HepG2 (cell line): Measurements from ENCODE around the gene UBE2C. TPM values are rescaled to one million over a fixed set of nuclear protein-coding genes. Genes with fewer than 3 reads are reported as not detected.

Experiments
- CCDC6 ChIP-seq: sonication (generic); formaldehyde crosslinking; IDR thresholded peaks from 2 replicates; pipeline ENCODE4 v1.8.1; 2022; ENCODE audit warnings: mild to moderate bottlenecking, missing genetic modification reagents, moderate library complexity
- ELF1 ChIP-seq: sonication (generic); formaldehyde crosslinking; IDR thresholded peaks from 2 replicates; pipeline ENCODE4 v1.4.0; 2020; ENCODE audit warnings: missing genetic modification reagents
- FLYWCH1 ChIP-seq: sonication (generic); formaldehyde crosslinking; IDR thresholded peaks from 2 replicates; pipeline ENCODE4 v1.8.1; 2023; ENCODE audit warnings: mild to moderate bottlenecking, missing genetic modification reagents
- IKZF4 ChIP-seq: sonication (generic); formaldehyde crosslinking; IDR thresholded peaks from 2 replicates; pipeline ENCODE4 v1.5.1; 2020; ENCODE audit warnings: borderline replicate concordance, mild to moderate bottlenecking, low read depth, missing genetic modification reagents; ENCODE audit errors: not compliant biosample characterization
- JARID2 ChIP-seq: sonication (generic); formaldehyde crosslinking; IDR thresholded peaks from 2 replicates; pipeline ENCODE4 v1.8.1; 2023; ENCODE audit warnings: missing genetic modification reagents, inconsistent platforms; ENCODE audit not compliant: insufficient replicate concordance
- KMT2B ChIP-seq: IDR thresholded peaks from 2 replicates; pipeline ENCODE4 v1.6.1; 2016; ENCODE audit warnings: missing genetic modification reagents, missing compliant biosample characterization
- NRL ChIP-seq: sonication (generic); formaldehyde crosslinking; IDR thresholded peaks from 2 replicates; pipeline ENCODE4 v1.5.0; 2020; ENCODE audit warnings: missing genetic modification reagents, mild to moderate bottlenecking, moderate library complexity, borderline replicate concordance
- SAFB2 ChIP-seq: sonication (generic); formaldehyde crosslinking; IDR thresholded peaks from 2 replicates; pipeline ENCODE4 v1.5.1; 2020; ENCODE audit warnings: missing genetic modification reagents, low read depth, mild to moderate bottlenecking, borderline replicate concordance
- SYNCRIP ChIP-seq: fragments of 200-400 bp; formaldehyde crosslinking; IDR thresholded peaks from 2 replicates; pipeline ENCODE4 v1.6.1; 2018; ENCODE audit warnings: mild to moderate bottlenecking, low read depth, low read length; ENCODE audit not compliant: insufficient read depth
- ZFP37 ChIP-seq: sonication (generic); formaldehyde crosslinking; IDR thresholded peaks from 2 replicates; pipeline ENCODE4 v1.4.0; 2020; ENCODE audit warnings: missing genetic modification reagents, borderline replicate concordance
- ZFP91 ChIP-seq: sonication (generic); formaldehyde crosslinking; IDR thresholded peaks from 2 replicates; pipeline ENCODE4 v1.9.0; 2022; ENCODE audit warnings: missing genetic modification reagents, mild to moderate bottlenecking, borderline replicate concordance
- ZNF124 ChIP-seq: sonication (generic); formaldehyde crosslinking; IDR thresholded peaks from 2 replicates; pipeline ENCODE4 v1.4.0; 2020; ENCODE audit warnings: missing genetic modification reagents
- ZNF280D ChIP-seq: sonication (generic); formaldehyde crosslinking; IDR thresholded peaks from 2 replicates; pipeline ENCODE4 v1.5.1; 2020; ENCODE audit warnings: mild to moderate bottlenecking, missing genetic modification reagents
- ZNF441 ChIP-seq: sonication (generic); formaldehyde crosslinking; IDR thresholded peaks from 2 replicates; pipeline ENCODE4 v1.7.0; 2021; ENCODE audit warnings: missing genetic modification reagents, borderline replicate concordance
- ZNF619 ChIP-seq: sonication (generic); formaldehyde crosslinking; IDR thresholded peaks from 2 replicates; pipeline ENCODE4 v1.4.0; 2020; ENCODE audit warnings: mild to moderate bottlenecking, missing genetic modification reagents
- ZNF775 ChIP-seq: sonication (generic); formaldehyde crosslinking; IDR thresholded peaks from 2 replicates; pipeline ENCODE4 v1.4.0; 2020; ENCODE audit warnings: missing genetic modification reagents, mild to moderate bottlenecking, moderate library complexity, borderline replicate concordance
- ZNF891 ChIP-seq: sonication (generic); formaldehyde crosslinking; IDR thresholded peaks from 2 replicates; pipeline ENCODE4 v1.5.0; 2020; ENCODE audit warnings: mild to moderate bottlenecking, missing genetic modification reagents
- polyA plus RNA-seq, 8 experiments: library from polyadenylated mRNA; depleted of rRNA in 3 of 8; stranded (reverse) in 7 of 8; unstranded in 1 of 8; fragments of >200 nt; fragmentation: Illumina TruSeq in 4 of 8; extraction: Trizol in 4 of 8; gene quantifications; 2 replicates each; pipeline versions ENCODE4 v1.2.1 to v1.2.3, GENCODE V29; 2011 to 2016; ENCODE audit warnings: low read depth in 4 of 8, missing spikeins in 1 of 8, mixed read lengths in 1 of 8; ENCODE audit not compliant: insufficient read depth in 1 of 8
- total RNA-seq, 5 experiments: library from RNA; depleted of rRNA; stranded (reverse); fragments of >200 nt; fragmentation: Illumina TruSeq; extraction: Trizol; gene quantifications; 2 replicates each; pipeline ENCODE4 v1.2.3, GENCODE V29; 2016; ENCODE audit warnings: low read depth in 1 of 5
- TF ChIP-seq, protein P1 (sequence below): sonication (generic); formaldehyde crosslinking; IDR thresholded peaks from 2 replicates; pipeline ENCODE4 v1.5.1; 2020; ENCODE audit warnings: mild to moderate bottlenecking, missing genetic modification reagents, moderate library complexity
- TF ChIP-seq, protein P2 (sequence below): sonication (generic); formaldehyde crosslinking; IDR thresholded peaks from 2 replicates; pipeline ENCODE4 v1.4.0; 2020; ENCODE audit warnings: missing genetic modification reagents

UBE2C gene
- total and polyA plus RNA-seq, 2 of the 13 experiments (the other 11 are each of a cell fraction or from before 2014, with no cell fraction given): 100 to 123 TPM

DNA sequence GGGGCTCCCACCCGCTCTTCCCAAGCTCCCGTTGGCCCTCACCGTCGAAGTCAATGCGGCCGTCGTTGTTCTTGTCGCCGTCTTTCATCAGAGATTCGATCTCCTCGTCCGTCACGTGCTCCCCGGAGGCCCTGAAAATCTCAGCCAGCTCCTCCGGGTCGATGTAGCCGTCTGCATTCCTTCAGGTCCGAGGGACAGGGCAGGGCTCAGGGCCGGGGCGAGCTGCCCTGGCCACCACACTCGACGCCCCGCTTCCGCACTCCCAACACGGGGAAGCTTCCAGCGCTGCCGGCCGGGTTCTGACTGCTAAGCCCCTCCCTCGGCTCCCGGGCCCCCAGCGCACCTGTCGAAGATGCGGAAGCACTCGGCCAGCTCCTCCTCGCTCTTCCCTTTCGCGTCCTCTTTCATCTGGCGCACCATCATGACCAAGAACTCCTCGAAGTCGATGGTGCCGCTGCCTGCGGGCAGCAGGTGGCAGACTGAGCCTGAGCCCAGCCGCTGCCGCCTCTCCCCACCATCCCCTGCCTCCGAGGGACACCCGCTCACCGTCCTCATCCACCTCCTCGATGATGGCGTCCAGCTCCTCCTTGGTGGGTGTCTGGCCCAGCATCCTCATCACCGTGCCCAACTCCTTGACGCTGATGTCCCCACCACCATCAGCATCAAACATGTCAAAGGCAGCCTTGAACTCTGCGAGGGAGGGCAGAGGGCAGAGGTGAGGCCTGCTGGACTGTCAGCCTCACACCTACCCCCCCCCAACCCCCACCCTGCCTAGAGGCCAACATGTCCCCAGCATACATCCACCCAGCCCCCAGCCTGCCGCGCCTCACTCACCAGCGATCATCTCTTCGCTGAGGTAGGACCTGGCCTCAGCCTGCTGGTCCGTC, 11.7 kb downstream of the UBE2C start (continued):
- TF ChIP-seq ZNF280D (CRISPR knock-in tag) (no peak), ZFP91 (peak; percentile 65; the same call in 1 of the 2 replicates), KMT2B (no peak), SAFB2 (0 out of 2 replicates have a peak, but pooled peaks have one; percentile 43), ZNF441 (CRISPR knock-in tag) (no peak), ZNF891 (CRISPR knock-in tag) (peak; percentile 55; the same call in 1 of the 2 replicates), ZNF124 (CRISPR knock-in tag) (no peak), ELF1 (CRISPR knock-in tag) (no peak), NRL (CRISPR knock-in tag) (peak; percentile 64; the same call in 1 of the 2 replicates), SYNCRIP (no peak), FLYWCH1 (CRISPR knock-in tag) (no peak), ZNF775 (no peak), ZFP37 (CRISPR knock-in tag) (no peak), IKZF4 (CRISPR knock-in tag) (peak; percentile 60), JARID2 (CRISPR knock-in tag) (peak; percentile 51), CCDC6 (CRISPR knock-in tag) (no peak), ZNF619 (CRISPR knock-in tag) (0 out of 2 replicates have a peak, but pooled peaks have one; percentile 64)
- TF ChIP-seq, protein P1, sequence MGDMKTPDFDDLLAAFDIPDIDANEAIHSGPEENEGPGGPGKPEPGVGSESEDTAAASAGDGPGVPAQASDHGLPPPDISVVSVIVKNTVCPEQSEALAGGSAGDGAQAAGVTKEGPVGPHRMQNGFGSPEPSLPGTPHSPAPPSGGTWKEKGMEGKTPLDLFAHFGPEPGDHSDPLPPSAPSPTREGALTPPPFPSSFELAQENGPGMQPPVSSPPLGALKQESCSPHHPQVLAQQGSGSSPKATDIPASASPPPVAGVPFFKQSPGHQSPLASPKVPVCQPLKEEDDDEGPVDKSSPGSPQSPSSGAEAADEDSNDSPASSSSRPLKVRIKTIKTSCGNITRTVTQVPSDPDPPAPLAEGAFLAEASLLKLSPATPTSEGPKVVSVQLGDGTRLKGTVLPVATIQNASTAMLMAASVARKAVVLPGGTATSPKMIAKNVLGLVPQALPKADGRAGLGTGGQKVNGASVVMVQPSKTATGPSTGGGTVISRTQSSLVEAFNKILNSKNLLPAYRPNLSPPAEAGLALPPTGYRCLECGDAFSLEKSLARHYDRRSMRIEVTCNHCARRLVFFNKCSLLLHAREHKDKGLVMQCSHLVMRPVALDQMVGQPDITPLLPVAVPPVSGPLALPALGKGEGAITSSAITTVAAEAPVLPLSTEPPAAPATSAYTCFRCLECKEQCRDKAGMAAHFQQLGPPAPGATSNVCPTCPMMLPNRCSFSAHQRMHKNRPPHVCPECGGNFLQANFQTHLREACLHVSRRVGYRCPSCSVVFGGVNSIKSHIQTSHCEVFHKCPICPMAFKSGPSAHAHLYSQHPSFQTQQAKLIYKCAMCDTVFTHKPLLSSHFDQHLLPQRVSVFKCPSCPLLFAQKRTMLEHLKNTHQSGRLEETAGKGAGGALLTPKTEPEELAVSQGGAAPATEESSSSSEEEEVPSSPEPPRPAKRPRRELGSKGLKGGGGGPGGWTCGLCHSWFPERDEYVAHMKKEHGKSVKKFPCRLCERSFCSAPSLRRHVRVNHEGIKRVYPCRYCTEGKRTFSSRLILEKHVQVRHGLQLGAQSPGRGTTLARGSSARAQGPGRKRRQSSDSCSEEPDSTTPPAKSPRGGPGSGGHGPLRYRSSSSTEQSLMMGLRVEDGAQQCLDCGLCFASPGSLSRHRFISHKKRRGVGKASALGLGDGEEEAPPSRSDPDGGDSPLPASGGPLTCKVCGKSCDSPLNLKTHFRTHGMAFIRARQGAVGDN (CRISPR knock-in tag): peak; percentile 87
- TF ChIP-seq, protein P2, sequence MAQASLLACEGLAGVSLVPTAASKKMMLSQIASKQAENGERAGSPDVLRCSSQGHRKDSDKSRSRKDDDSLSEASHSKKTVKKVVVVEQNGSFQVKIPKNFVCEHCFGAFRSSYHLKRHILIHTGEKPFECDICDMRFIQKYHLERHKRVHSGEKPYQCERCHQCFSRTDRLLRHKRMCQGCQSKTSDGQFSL: peak; percentile 84
